Body of pancreas (tissue), 4 donors: ENCODE measurements around the gene CD81. TPM values are rescaled to one million over a fixed set of nuclear protein-coding genes. Genes with fewer than 3 reads are reported as not detected.

ENCODE experiments used
- ATAC-seq: fragments of 150-250 bp; one replicate; pipeline ENCODE4 v1.9.1; 2016
- DNase-seq, 4 donors: peaks; one replicate each; pipeline ENCODE4 v3.0.0-alpha.2; 2019
- H3K27ac ChIP-seq, 4 donors: fragments of 200-600 bp; sonication (generic); 1 replicate in 3 of 4; 2 replicates in 1 of 4; pipeline versions ENCODE4 v1.5.1 to v1.6.1; 2016 to 2019; ENCODE audit warnings: mild to moderate bottlenecking in 1 of 4, mixed read lengths in 1 of 4, moderate library complexity in 1 of 4
- H3K27me3 ChIP-seq, 2 donors: fragments of 200-600 bp; sonication (generic); one replicate each; pipeline ENCODE4 v1.6.0; 2016; ENCODE audit warnings: mild to moderate bottlenecking in 1 of 2
- H3K36me3 ChIP-seq, 2 donors: fragments of 200-600 bp; sonication (generic); replicated peaks in 1 of 2; 2 replicates each; pipeline ENCODE4 v1.5.1; 2016; ENCODE audit warnings: low read depth in 2 of 2; ENCODE audit not compliant: insufficient read depth in 1 of 2
- H3K4me1 ChIP-seq: fragments of 200-600 bp; sonication (generic); one replicate; pipeline ENCODE4 v1.6.0; 2016
- H3K4me3 ChIP-seq, 2 donors: fragments of 200-600 bp; sonication (generic); 1 replicate in 1 of 2; 2 replicates in 1 of 2; pipeline ENCODE4 v1.5.1; 2016 to 2019
- H3K9me3 ChIP-seq, 3 donors: fragments of 200-600 bp; sonication (generic); 1 replicate in 2 of 3; 2 replicates in 1 of 3; pipeline ENCODE4 v1.5.1; 2016
- CTCF ChIP-seq, 7 experiments: fragments of 450-650 bp in 4 of 7; fragments of 200-600 bp in 3 of 7; sonication (generic) in 3 of 7; IDR thresholded peaks; one replicate each; pipeline ENCODE4 v1.5.1; 2016 to 2019; ENCODE audit warnings: antibody characterized with exemption in 7 of 7
- POLR2A ChIP-seq, 3 donors: fragments of 450-650 bp; IDR thresholded peaks; one replicate each; pipeline ENCODE4 v1.6.1; 2016; ENCODE audit warnings: antibody characterized with exemption in 3 of 3, mild to moderate bottlenecking in 2 of 3
- WGBS, 2 donors: methylation state at CpG; one replicate each; pipeline ENCODE4 v1.1.5; 2017; 5-methylcytosine and 5-hydroxymethylcytosine counted together
- intact Hi-C: fragments of 100-400 bp; cut with DNase I; formaldehyde crosslinking; loops from one replicate; pipeline ENCODE4 v1.15.1; 2023
- total RNA-seq, 2 donors: library from RNA; depleted of rRNA; stranded (reverse); fragments of >200 nt; gene quantifications; one replicate each; pipeline ENCODE4 v1.1.0, GENCODE V29; 2016

The CD81 gene
- total RNA-seq, 2 donors from 2014 or later: 217 to 332 TPM

GRCh38 chr11:2365571-2366210, 11.4 kb upstream of the CD81 start:
- H3K4me3 ChIP-seq: no peak overlapping the region
- DNase-seq (no peak), ATAC-seq (no peak)
- TF ChIP-seq POLR2A (IDR thresholded peaks at IDR 0.05): no peak
- TF ChIP-seq CTCF (IDR thresholded peaks at IDR 0.05): no peak
- WGBS, 2 donors: 82 to 84% methylated on average over 9 to 16 of the region's 16 CpGs
- H3K36me3 ChIP-seq: no peaks in the 10 kb centered on the region
- H3K27me3 ChIP-seq: no peaks in the 10 kb centered on the region
- no peak overlapping the region for H3K27ac ChIP-seq
- no peaks in the 10 kb centered on the region for H3K9me3 ChIP-seq
- intact Hi-C loops: no loop called here
- peaks cover 6% of the 10 kb centered on the region for H3K4me1 ChIP-seq

GRCh38 chr11:2366276-2366675, 10.8 kb upstream of the CD81 start:
- H3K27me3 ChIP-seq: no peaks in the 10 kb centered on the region
- no peak overlapping the region for H3K4me3 ChIP-seq
- WGBS, 2 donors: 44 to 61% methylated on average over 11 of the region's 11 CpGs
- TF ChIP-seq POLR2A (IDR thresholded peaks at IDR 0.05) (no peak), CTCF (IDR thresholded peaks at IDR 0.05) (no peak)
- peak; percentile 3 for ATAC-seq
- no peak for DNase-seq
- no peaks in the 10 kb centered on the region for H3K36me3 ChIP-seq
- no peaks in the 10 kb centered on the region for H3K9me3 ChIP-seq
- peaks cover 6% of the 10 kb centered on the region for H3K4me1 ChIP-seq
- H3K27ac ChIP-seq: no peak overlapping the region
- intact Hi-C loops: no loop called here

GRCh38 chr11:2366733-2367132, 10.4 kb upstream of the CD81 start:
- 82 to 91% methylated on average over 7 of the region's 7 CpGs for WGBS, 2 donors
- H3K9me3 ChIP-seq: no peaks in the 10 kb centered on the region
- intact Hi-C loops: no loop called here
- H3K36me3 ChIP-seq: no peaks in the 10 kb centered on the region
- H3K4me1 ChIP-seq: peaks cover 6% of the 10 kb centered on the region
- TF ChIP-seq CTCF (IDR thresholded peaks at IDR 0.05) (no peak), POLR2A (IDR thresholded peaks at IDR 0.05) (no peak)
- no peak overlapping the region for H3K4me3 ChIP-seq
- no peak overlapping the region for H3K27ac ChIP-seq
- ATAC-seq: no peak
- H3K27me3 ChIP-seq: no peaks in the 10 kb centered on the region
- DNase-seq: no peak

- no peak overlapping the region for H3K27ac ChIP-seq
- intact Hi-C loops: no loop called here
- H3K36me3 ChIP-seq: no peaks in the 10 kb centered on the region
- H3K9me3 ChIP-seq: no peaks in the 10 kb centered on the region
- no peaks in the 10 kb centered on the region for H3K27me3 ChIP-seq
- TF ChIP-seq POLR2A (IDR thresholded peaks at IDR 0.05) (no peak), CTCF (IDR thresholded peaks at IDR 0.05) (no peak)
- 79 to 85% methylated on average over 13 of the region's 17 CpGs for WGBS, 2 donors
- DNase-seq (no peak), ATAC-seq (no peak)
- no peak overlapping the region for H3K4me3 ChIP-seq
- H3K4me1 ChIP-seq: peaks cover 6% of the 10 kb centered on the region
These were observed 9.6 kb upstream of the CD81 start for GRCh38 chr11:2367266-2368160.
